ENCODE measurements around the gene CCNK. TPM values are rescaled to one million over a fixed set of nuclear protein-coding genes. Genes with fewer than 3 reads are reported as not detected.

Gene CCNK
- total and polyA plus RNA-seq, 10 of the 15 experiments (the other 5 are each of a cell fraction or from before 2014, with no cell fraction given): 10.8 to 88.0 (median 22.5) TPM

DNA sequence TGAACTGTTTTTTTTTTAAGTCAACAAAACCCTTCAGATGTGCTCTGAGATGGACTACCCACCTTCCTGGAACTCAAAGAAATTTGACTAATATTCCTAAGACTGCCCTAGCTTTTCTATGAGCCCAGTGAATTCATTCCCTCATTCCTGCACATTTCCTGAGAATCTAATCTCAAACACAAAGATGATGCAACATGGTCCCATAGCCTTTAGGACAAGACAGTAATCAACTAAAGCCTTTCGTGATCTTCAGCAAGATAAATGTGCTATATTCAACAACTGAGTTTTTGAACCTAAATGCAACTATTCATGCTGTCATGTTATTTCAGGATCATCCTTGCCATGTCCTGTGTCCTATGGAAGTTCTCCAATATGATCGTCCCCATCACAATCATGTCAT lies 5.5 kb upstream of the CCNK start (continued):
- no peak for TF ChIP-seq SRF (IDR thresholded peaks at IDR 0.05; ENCODE audit: low read depth in 2 of 2, low read length in 2 of 2)
- no peak for TF ChIP-seq BRCA1 (IDR thresholded peaks at IDR 0.05; ENCODE audit: low read depth, low read length)
- TF ChIP-seq, protein P1, sequence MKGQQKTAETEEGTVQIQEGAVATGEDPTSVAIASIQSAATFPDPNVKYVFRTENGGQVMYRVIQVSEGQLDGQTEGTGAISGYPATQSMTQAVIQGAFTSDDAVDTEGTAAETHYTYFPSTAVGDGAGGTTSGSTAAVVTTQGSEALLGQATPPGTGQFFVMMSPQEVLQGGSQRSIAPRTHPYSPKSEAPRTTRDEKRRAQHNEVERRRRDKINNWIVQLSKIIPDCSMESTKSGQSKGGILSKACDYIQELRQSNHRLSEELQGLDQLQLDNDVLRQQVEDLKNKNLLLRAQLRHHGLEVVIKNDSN (IDR thresholded peaks at IDR 0.05; ENCODE audit: borderline replicate concordance, extremely low read length, insufficient read depth, low read depth, low read length): no peak
- no peak for TF ChIP-seq ZNF622 (IDR thresholded peaks at IDR 0.05)

DNA sequence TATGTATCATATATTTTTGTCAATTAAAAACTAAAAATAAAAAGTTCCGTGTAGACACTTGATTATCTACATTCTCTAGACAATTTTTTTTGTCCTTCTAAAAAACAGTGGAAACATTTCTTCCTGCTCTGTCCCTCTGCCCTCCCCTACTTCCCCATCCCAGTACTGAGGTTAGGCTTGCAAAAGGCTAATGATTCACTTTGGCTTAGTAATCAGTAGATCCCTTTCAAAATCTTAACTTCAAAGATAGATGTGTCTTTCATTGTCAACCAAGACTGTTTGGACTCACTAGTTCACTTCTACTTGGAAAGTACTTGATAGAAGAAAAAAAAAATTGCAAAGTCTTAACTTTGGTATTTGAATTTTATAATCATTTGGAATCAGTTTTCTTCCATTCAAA lies 4.3 kb upstream of the CCNK start:
- Histone ChIP-seq H3K9ac (ENCODE audit: control insufficient read depth, insufficient read depth, low read length) (no peak overlapping the region), H3K4me2 (ENCODE audit: control insufficient read depth, insufficient read depth) (no peak overlapping the region), H3K27ac (ENCODE audit: control insufficient read depth, insufficient read depth) (no peak overlapping the region), H3K36me3 (ENCODE audit: control insufficient read depth in 2 of 2, insufficient read depth in 2 of 2, low read length in 1 of 2) (no peaks in the 10 kb centered on the region), H4K20me1 (ENCODE audit: control insufficient read depth, insufficient read depth) (no peaks in the 10 kb centered on the region), H2AFZ (ENCODE audit: control insufficient read depth, low read depth, low read length) (no peak overlapping the region), H3K27me3 (replicated peaks in 1 of 2; ENCODE audit: control insufficient read depth in 2 of 2, insufficient read depth in 2 of 2, low read length in 1 of 2) (no peaks in the 10 kb centered on the region), H3K79me2 (ENCODE audit: control insufficient read depth, insufficient read depth, low read length) (peaks cover 79% of the 10 kb centered on the region), H3K4me3 (no peak overlapping the region), H3K9me3 (replicated peaks; ENCODE audit: control insufficient read depth, insufficient read depth, low read length) (no peaks in the 10 kb centered on the region), H3K4me1 (ENCODE audit: control insufficient read depth, insufficient read depth, low read length) (peaks cover 4% of the 10 kb centered on the region; the same call in 1 of the 2 replicates)
- no TSS peak for BruUV-seq (replicated peaks)
- FAIRE-seq: no peak
- intact Hi-C loops (cut with micrococcal nuclease; ENCODE audit: unreplicated experiment) (no loop called here), in situ Hi-C loops (cut with MboI) (no loop called here)
- DNase-seq (ENCODE audit: low read depth, low spot score): no peak
- POLR2A ChIA-PET: no interaction called here
- RAD21 ChIA-PET (ENCODE audit: unreplicated experiment): no interaction called here
- SMC1A ChIA-PET (ENCODE audit: uncharacterized antibody, unreplicated experiment): no interaction called here
- CTCF ChIA-PET: interaction anchor here (0.9 kb wide), 1 partner anchor 61 kb away, joined by 4 read pairs; no protein-coding TSS in a partner anchor
- ATAC-seq: no peak
- WGBS (ENCODE audit: insufficient coverage, insufficient replicate concordance, low lambda C conversion rate, missing lambda C conversion rate): 92% methylated on average over 1 of the region's 1 CpG
- TF ChIP-seq SPI1 (IDR thresholded peaks at IDR 0.05; ENCODE audit: borderline replicate concordance, insufficient read depth, low read depth, low read length) (no peak), MTA3 (IDR thresholded peaks at IDR 0.05; ENCODE audit: borderline replicate concordance, low read length) (no peak), GABPA (IDR thresholded peaks at IDR 0.05; ENCODE audit: low read depth) (no peak), ASH2L (IDR thresholded peaks at IDR 0.05; ENCODE audit: borderline replicate concordance, low read depth) (no peak), KAT2A (conservative IDR thresholded peaks at IDR 0.05; ENCODE audit: control insufficient read depth, low read depth, low read length) (no peak)
- TF ChIP-seq, protein P2, sequence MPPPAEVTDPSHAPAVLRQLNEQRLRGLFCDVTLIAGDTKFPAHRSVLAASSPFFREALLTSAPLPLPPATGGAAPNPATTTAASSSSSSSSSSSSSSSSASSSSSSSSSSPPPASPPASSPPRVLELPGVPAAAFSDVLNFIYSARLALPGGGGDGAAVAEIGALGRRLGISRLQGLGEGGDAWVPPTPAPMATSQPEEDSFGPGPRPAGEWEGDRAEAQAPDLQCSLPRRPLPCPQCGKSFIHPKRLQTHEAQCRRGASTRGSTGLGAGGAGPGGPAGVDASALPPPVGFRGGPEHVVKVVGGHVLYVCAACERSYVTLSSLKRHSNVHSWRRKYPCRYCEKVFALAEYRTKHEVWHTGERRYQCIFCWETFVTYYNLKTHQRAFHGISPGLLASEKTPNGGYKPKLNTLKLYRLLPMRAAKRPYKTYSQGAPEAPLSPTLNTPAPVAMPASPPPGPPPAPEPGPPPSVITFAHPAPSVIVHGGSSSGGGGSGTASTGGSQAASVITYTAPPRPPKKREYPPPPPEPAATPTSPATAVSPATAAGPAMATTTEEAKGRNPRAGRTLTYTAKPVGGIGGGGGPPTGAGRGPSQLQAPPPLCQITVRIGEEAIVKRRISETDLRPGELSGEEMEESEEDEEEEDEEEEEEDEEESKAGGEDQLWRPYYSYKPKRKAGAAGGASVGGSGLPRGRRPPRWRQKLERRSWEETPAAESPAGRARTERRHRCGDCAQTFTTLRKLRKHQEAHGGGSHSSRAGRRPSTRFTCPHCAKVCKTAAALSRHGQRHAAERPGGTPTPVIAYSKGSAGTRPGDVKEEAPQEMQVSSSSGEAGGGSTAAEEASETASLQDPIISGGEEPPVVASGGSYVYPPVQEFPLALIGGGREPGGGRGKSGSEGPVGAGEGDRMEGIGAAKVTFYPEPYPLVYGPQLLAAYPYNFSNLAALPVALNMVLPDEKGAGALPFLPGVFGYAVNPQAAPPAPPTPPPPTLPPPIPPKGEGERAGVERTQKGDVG (CRISPR knock-in tag; IDR thresholded peaks at IDR 0.05): no peak
- TF ChIP-seq, protein P3, sequence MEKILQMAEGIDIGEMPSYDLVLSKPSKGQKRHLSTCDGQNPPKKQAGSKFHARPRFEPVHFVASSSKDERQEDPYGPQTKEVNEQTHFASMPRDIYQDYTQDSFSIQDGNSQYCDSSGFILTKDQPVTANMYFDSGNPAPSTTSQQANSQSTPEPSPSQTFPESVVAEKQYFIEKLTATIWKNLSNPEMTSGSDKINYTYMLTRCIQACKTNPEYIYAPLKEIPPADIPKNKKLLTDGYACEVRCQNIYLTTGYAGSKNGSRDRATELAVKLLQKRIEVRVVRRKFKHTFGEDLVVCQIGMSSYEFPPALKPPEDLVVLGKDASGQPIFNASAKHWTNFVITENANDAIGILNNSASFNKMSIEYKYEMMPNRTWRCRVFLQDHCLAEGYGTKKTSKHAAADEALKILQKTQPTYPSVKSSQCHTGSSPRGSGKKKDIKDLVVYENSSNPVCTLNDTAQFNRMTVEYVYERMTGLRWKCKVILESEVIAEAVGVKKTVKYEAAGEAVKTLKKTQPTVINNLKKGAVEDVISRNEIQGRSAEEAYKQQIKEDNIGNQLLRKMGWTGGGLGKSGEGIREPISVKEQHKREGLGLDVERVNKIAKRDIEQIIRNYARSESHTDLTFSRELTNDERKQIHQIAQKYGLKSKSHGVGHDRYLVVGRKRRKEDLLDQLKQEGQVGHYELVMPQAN (conservative IDR thresholded peaks at IDR 0.05): no peak
- TF ChIP-seq, protein P4, sequence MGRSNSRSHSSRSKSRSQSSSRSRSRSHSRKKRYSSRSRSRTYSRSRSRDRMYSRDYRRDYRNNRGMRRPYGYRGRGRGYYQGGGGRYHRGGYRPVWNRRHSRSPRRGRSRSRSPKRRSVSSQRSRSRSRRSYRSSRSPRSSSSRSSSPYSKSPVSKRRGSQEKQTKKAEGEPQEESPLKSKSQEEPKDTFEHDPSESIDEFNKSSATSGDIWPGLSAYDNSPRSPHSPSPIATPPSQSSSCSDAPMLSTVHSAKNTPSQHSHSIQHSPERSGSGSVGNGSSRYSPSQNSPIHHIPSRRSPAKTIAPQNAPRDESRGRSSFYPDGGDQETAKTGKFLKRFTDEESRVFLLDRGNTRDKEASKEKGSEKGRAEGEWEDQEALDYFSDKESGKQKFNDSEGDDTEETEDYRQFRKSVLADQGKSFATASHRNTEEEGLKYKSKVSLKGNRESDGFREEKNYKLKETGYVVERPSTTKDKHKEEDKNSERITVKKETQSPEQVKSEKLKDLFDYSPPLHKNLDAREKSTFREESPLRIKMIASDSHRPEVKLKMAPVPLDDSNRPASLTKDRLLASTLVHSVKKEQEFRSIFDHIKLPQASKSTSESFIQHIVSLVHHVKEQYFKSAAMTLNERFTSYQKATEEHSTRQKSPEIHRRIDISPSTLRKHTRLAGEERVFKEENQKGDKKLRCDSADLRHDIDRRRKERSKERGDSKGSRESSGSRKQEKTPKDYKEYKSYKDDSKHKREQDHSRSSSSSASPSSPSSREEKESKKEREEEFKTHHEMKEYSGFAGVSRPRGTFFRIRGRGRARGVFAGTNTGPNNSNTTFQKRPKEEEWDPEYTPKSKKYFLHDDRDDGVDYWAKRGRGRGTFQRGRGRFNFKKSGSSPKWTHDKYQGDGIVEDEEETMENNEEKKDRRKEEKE (IDR thresholded peaks at IDR 0.05): no peak
- TF ChIP-seq, protein P1 (IDR thresholded peaks at IDR 0.05; ENCODE audit: borderline replicate concordance, extremely low read length, insufficient read depth, low read depth, low read length): no peak

Data from GM12878 (cell line).